Panc1 (cell line): ENCODE measurements around the gene AKAP7.

ENCODE experiments used
- POLR2AphosphoS5 ChIP-seq: IDR thresholded peaks from 2 replicates; pipeline ENCODE4 v1.6.1; 2012; ENCODE audit warnings: mild to moderate bottlenecking, low read depth, low read length, moderate library complexity
- TF ChIP-seq, protein P1 (sequence below): fragments of 450-650 bp; IDR thresholded peaks from 2 replicates; pipeline ENCODE4 v1.5.1; 2017; ENCODE audit warnings: mild to moderate bottlenecking

DNA sequence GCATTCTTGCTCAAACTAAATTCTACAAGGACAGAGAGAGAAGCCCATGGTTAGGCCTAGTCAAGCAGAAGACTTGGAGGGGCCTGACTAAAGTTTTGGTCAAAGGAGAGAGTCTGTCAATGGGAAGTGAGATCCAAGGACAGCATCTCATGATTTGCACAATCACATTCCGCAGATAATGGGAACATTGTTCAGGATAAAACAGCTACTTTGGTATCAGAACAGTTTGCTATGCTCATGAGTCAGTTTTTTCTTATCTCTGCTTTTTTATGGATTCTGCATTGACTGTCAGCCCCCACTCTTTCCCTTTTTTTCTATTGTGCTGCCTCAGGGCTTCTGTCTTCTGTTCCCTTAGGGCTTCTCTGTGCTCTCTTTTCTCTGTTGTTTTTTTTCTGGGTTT lies 28.6 kb downstream of the AKAP7 start:
- TF ChIP-seq, protein P1, sequence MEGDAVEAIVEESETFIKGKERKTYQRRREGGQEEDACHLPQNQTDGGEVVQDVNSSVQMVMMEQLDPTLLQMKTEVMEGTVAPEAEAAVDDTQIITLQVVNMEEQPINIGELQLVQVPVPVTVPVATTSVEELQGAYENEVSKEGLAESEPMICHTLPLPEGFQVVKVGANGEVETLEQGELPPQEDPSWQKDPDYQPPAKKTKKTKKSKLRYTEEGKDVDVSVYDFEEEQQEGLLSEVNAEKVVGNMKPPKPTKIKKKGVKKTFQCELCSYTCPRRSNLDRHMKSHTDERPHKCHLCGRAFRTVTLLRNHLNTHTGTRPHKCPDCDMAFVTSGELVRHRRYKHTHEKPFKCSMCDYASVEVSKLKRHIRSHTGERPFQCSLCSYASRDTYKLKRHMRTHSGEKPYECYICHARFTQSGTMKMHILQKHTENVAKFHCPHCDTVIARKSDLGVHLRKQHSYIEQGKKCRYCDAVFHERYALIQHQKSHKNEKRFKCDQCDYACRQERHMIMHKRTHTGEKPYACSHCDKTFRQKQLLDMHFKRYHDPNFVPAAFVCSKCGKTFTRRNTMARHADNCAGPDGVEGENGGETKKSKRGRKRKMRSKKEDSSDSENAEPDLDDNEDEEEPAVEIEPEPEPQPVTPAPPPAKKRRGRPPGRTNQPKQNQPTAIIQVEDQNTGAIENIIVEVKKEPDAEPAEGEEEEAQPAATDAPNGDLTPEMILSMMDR = no peak
- no peak for TF ChIP-seq POLR2AphosphoS5
